OCI-LY1 (cell line): Measurements from ENCODE around the gene VTI1A.

Source experiments
- CTCF ChIP-seq: fragments of 200-600 bp; sonication (generic), shearing (Covaris generic); IDR thresholded peaks from 2 replicates; pipeline ENCODE4 v1.5.1; 2017; ENCODE audit warnings: mild to moderate bottlenecking, antibody characterized with exemption, low read length, moderate library complexity, mixed read lengths
- EZH2 ChIP-seq: fragments of 200-600 bp; sonication (generic), shearing (Covaris generic); IDR thresholded peaks from 2 replicates; pipeline ENCODE4 v1.8.0; 2017; ENCODE audit warnings: borderline replicate concordance, mixed run types, mild to moderate bottlenecking, antibody characterized with exemption, low read length, moderate library complexity, mixed read lengths

GRCh38 chr10:112603062-112603461 is 156.0 kb downstream of the VTI1A start:
- no peak for TF ChIP-seq CTCF
- no peak for TF ChIP-seq EZH2
